ENCODE measurements around the gene TMSB4X. TPM values are rescaled to one million over a fixed set of nuclear protein-coding genes. Genes with fewer than 3 reads are reported as not detected.

TMSB4X gene
- total RNA-seq, 1 experiment from 2014 or later: 2,595 TPM

GRCh38 chrX:12981880-12982279 is 7.0 kb downstream of the TMSB4X start (continued):
- no peak for TF ChIP-seq ERG (CRISPR knock-in tag; IDR thresholded peaks at IDR 0.05)
- TF ChIP-seq RELA (CRISPR knock-in tag; IDR thresholded peaks at IDR 0.05; ENCODE audit: borderline replicate concordance): no peak
- TF ChIP-seq EMX1 (CRISPR knock-in tag; IDR thresholded peaks at IDR 0.05): no peak
- no peak for TF ChIP-seq ATF3 (CRISPR knock-in tag; conservative IDR thresholded peaks at IDR 0.05)
- TF ChIP-seq ZBTB43 (CRISPR knock-in tag; IDR thresholded peaks at IDR 0.05): no peak
- no peak for TF ChIP-seq ETV6 (CRISPR knock-in tag; IDR thresholded peaks at IDR 0.05)
- no peak for TF ChIP-seq PRRX2 (CRISPR knock-in tag; IDR thresholded peaks at IDR 0.05)
- no peak for TF ChIP-seq GRHL2 (CRISPR knock-in tag; IDR thresholded peaks at IDR 0.05; ENCODE audit: insufficient replicate concordance, severe bottlenecking)
- no peak for TF ChIP-seq USF2 (CRISPR knock-in tag; IDR thresholded peaks at IDR 0.05)
- no peak for TF ChIP-seq JAZF1 (CRISPR knock-in tag; IDR thresholded peaks at IDR 0.05)
- no peak for TF ChIP-seq ATF6 (CRISPR knock-in tag; IDR thresholded peaks at IDR 0.05)
- TF ChIP-seq ZNF423 (CRISPR knock-in tag; IDR thresholded peaks at IDR 0.05): no peak
- TF ChIP-seq TEAD1 (CRISPR knock-in tag; IDR thresholded peaks at IDR 0.05): no peak

GRCh38 chrX:12984603-12985319 is 9.9 kb downstream of the TMSB4X start:
- H3K36me3 Mint-ChIP-seq: peaks cover 12% of the 10 kb centered on the region
- peaks cover 3% of the 10 kb centered on the region for H3K27me3 Mint-ChIP-seq (ENCODE audit: low read depth)
- no peak overlapping the region for H3K4me3 Mint-ChIP-seq
- peaks cover 8% of the 10 kb centered on the region for H3K4me1 Mint-ChIP-seq
- no peak for TF ChIP-seq ZSCAN18 (CRISPR knock-in tag; IDR thresholded peaks at IDR 0.05)
- TF ChIP-seq NR3C1 (CRISPR knock-in tag; conservative IDR thresholded peaks at IDR 0.05; ENCODE audit: low read depth): no peak
- TF ChIP-seq NFATC4 (CRISPR knock-in tag; IDR thresholded peaks at IDR 0.05): no peak
- POLR2A ChIA-PET: no interaction called here
- H3K27ac Mint-ChIP-seq: no peak overlapping the region
- CTCF ChIA-PET: no interaction called here
- peaks cover 16% of the 10 kb centered on the region for H3K9me3 Mint-ChIP-seq
- DNase-seq (ENCODE audit: low spot score) (no peak), ATAC-seq (no peak)

GRCh38 chrX:12985331-12985730 is 10.4 kb downstream of the TMSB4X start:
- ChIA-PET CTCF (no interaction called here), POLR2A (no interaction called here)
- H3K4me1 Mint-ChIP-seq: peaks cover 6% of the 10 kb centered on the region
- H3K27ac Mint-ChIP-seq: no peak overlapping the region
- peaks cover 16% of the 10 kb centered on the region for H3K9me3 Mint-ChIP-seq
- TF ChIP-seq STAT6 (CRISPR knock-in tag; conservative IDR thresholded peaks at IDR 0.05; ENCODE audit: low read depth) (no peak), ZNF396 (CRISPR knock-in tag; IDR thresholded peaks at IDR 0.05; ENCODE audit: borderline replicate concordance) (no peak), NR2C2 (CRISPR knock-in tag; IDR thresholded peaks at IDR 0.05) (no peak), AR (CRISPR knock-in tag; IDR thresholded peaks at IDR 0.05) (no peak)
- no peak overlapping the region for H3K4me3 Mint-ChIP-seq
- DNase-seq (ENCODE audit: low spot score) (no peak), ATAC-seq (no peak)
- peaks cover 12% of the 10 kb centered on the region for H3K36me3 Mint-ChIP-seq
- H3K27me3 Mint-ChIP-seq (ENCODE audit: low read depth): peaks cover 3% of the 10 kb centered on the region
